GM21619 (cell line): Measurements from ENCODE around the gene ATAT1.
A peak's percentile ranks its signal among the peaks of the same experiment; 100 is the strongest.
"Not testable (repeated sequence)": the region's sequence is repeated elsewhere in the genome, so short reads cannot be mapped to it uniquely, and the experiment has no call there.

ENCODE experiments used
- ATAC-seq: cut with Tn5 transposase; IDR thresholded peaks from one replicate; pipeline ENCODE4 v1.9.1; 2021; ENCODE audit not compliant: unreplicated experiment

ATAT1 gene

DNA sequence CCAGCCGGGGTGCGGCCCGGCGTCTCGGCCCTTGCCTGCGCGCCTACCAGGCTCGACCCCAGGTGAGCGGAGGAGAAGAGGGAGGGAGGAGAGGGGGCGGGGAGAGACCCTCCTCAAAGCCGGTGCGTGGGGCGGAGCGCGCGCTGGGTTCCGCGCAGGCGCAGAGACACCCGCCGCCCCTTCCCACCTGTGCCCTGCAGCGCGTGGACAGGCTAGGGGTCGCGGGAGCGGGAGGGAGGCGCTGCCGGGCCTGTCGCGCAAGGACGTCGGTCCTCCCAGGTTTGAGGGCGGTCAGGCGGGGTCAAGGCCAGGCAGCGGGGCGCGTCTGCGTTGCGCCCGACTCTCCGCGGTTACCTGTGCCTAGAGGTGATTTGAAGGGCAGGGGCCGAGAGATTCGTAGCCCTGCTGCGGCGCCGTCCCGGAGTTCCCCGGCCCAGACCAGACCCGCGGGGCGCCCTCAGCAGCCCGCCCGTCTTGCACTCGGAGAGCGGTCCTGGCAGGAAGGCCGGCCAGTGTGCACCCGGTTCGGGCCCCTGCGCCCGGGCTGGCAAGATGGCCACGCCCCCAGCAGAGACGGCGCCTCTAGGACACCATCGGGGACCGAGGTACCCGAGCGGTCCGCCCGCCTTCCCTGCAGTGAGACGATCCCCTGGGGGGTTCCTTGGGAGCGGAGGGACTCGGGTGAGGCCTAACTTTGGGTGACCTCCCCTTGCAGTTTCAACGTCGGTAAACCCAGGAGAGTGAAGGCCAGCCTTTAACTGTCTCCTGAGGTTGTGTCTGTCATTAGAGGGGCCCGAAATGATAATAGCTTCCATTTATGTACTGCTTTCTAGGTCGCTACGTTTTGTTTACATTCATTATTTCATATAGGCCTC lies 20.8 kb downstream of the ATAT1 start:
- ATAC-seq: peak; percentile 61

DNA sequence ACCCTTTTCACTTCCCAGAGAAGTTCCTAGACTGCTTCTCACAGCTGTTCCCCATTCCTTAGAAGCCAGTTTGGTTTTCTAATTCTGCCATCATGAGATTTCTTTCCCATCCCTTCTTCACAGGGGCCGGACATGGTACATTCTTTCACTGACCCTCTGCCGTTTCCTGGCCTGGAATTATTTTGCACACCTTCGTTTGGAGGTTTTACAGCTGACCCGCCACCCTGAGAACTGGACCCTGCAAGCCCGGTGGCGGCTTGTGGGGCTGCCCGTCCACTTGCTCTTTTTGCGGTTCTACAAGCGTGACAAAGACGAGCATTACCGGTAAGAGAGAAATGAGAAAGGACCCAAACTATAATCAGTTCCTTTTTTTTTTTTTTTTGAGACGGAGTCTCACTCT lies 24.5 kb downstream of the ATAT1 start:
- no peak for ATAC-seq

GRCh38 chr6:30654798-30655742 lies 28.4 kb downstream of the ATAT1 start:
- no peak for ATAC-seq

- no peak for ATAC-seq
These were observed 29.0 kb downstream of the ATAT1 start for GRCh38 chr6:30655743-30656094.

DNA sequence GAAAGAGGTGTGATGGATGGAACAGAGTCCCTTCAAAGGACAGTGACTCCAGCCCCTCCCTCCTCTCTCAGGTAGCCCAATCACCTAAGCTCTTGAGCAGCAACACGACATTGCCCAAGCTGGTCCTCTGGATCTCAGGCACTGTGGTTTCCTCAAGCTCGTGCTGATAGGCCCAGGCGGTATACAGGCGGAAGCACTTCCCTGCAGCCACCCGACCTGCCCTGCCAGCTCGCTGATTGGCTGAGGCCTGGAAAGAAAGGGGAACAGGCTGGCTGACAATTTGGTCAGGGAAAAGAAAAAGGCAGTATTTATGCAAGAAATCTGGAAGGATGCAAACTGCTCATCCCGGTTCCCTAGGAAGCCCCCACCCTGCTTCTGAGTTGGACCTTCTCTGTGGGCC lies 29.8 kb downstream of the ATAT1 start:
- ATAC-seq: no peak

DNA sequence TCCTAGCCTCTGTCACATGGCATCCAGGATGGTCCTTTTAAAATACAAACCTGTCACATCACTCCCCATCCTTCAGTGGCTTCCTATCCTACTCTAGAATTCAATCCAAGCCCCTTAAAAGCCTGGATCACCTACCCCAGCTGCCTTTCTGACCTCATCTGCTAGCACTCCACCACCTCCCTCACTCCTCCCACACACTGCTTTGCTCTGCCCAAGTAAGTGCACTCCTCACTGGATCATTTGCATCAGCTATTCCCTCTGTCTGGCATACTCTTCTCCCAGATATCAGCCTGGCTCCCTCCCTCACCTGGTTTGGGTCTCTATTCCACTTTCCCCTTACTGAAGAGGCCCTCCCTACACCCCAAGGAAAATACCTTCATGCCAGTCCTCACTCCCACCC lies 30.8 kb downstream of the ATAT1 start:
- ATAC-seq: no peak

DNA sequence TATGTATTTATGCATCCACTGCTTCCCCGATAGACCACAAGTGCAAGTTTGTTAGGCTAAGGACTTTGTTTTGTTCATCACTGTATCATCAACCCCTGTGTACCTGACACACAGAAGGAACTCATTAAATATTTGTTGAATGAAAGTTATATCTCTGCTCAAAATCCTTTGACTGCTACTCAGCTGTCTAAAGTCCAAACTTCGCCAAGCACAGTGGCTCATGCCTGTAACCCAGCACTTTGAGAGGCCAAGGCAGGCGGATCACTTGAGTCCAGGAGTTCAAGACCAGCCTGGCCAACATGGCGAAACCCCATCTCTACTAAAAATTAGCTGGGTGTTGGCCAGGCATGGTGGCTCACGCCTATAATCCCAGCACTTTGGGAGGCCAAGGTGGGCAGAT lies 31.2 kb downstream of the ATAT1 start:
- ATAC-seq: not testable (repeated sequence)

DNA sequence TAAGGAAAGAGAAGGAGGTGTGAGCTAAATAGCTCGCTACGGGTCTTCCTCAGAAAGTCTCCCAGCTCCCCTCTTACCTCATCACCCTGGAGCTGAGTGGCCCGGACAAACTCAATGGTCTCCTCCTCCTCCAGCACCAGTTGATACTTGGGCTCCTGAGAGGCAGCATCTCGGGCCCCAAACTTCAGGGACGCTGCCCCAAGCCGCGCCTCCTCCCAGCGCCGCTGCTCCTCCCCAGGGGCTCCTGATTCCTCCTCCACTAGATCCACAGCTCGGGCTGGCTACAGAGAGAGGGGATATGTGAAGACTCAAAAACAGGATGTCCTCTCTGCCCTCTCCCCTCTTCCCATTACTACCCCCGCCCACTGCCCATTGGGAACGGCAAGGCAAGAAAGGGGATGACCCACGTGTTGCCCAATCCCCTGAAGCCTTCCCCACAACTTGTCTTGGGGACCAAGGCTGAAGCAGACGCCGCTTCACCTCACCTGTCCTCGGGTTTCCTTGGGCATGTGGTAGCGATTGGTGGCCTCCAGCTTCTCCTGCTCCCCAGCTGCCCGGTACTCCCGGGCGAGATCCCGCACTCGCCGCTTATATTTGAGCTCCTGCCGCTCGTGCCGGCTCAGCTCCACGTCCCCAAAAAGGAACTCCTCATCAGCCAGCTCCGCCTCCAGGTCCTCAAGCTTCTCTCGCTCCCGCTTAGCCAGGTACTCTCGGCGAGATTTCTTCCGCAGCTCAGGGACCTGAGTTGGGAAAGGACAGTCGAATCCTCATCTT lies 38.5 kb downstream of the ATAT1 start:
- no peak for ATAC-seq

GRCh38 chr6:30666300-30666699 lies 39.6 kb downstream of the ATAT1 start:
- not testable (repeated sequence) for ATAC-seq

- no peak for ATAC-seq
These were observed 44.3 kb downstream of the ATAT1 start for GRCh38 chr6:30670760-30671527.

DNA sequence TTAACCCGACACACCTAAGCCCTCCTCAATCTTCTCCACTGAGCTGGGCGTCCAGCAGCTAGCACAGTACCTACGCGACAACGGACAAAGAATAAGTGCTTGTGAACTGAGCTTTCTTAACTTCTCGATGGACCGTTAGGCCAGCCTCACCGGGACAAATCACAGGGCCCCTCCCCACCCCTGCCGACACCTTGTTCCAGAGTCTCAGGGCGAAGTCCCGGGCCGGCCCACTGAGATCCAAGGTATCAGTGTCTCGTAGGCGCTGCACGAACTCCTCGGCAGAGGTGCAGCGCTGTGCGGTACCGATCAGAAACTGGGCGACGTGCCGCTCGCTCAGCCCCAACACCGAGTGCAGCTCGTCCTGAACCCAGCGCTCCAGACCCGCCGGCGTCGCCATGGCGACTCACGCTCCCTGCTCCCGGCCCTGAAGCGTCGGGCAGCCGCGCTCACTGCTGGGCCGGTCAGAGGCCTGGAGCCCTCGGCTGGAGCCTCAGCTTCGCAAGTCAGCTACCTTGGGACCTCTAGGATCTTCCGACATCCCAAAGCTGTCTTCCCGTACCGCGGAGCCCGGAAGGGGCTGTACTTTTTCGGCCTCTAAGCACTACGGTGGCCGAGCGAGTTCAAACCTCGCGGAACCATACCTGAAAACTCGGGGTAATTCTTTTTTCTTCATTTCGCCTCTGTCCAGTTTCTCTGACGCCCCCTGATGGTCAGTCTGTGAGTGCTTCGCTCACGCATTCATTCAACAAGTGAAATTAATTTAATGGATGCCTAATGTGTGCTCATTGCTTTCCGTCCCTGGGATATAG lies 46.0 kb downstream of the ATAT1 start, which contains the start of gene DHX16:
DHX16 (minus strand) TSS at position 562 of the 809 bp plus-strand sequence; CDS start at position 397, 165 bp downstream.
- ATAC-seq: peak; percentile 75

DNA sequence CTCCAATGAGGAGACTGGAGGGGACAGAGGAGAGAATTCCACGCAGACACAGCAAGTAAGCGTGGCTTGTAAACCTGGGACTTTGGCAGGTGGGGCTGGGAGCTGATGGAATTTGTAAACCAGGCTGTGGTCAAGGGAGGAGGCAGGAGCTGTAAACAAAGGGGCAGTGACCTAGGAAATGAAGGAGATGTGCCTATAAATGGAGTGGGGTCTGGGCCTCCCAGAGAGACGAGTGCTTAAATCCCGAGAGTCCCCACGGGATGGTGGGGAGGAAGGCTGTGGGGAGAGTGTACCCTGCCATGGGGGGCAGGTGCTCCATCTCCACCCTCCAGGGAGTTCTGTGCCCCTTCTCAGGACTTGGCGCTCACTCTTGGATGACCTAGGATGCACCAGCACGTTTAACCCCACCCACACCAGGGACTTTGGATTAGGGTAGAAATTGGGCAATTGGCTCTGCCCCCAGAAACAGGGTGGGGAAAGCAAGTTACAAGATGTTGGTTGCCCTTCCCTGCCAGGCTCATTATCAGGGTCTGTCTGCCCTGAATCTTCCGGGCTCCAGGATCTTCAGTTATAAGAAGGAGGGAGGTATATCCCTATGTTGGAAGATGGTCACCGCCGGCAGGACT lies 50.1 kb downstream of the ATAT1 start:
- no peak for ATAC-seq

- no peak for ATAC-seq
These were observed 52.5 kb downstream of the ATAT1 start for GRCh38 chr6:30678964-30679726.

- ATAC-seq: no peak
These were observed 53.3 kb downstream of the ATAT1 start for GRCh38 chr6:30679765-30680535.

GRCh38 chr6:30681766-30682142 lies 55.1 kb downstream of the ATAT1 start:
- ATAC-seq: no peak

GRCh38 chr6:30682143-30683117 lies 55.8 kb downstream of the ATAT1 start:
- peak; percentile 37 for ATAC-seq
